Upper lobe of left lung (tissue), 4 donors: ENCODE measurements around the gene TPH2.

Experiments used
- POLR2A ChIP-seq, 4 donors: fragments of 450-650 bp; IDR thresholded peaks; one replicate each; pipeline ENCODE4 v1.5.1; 2016 to 2017; ENCODE audit warnings: antibody characterized with exemption in 4 of 4, mild to moderate bottlenecking in 2 of 4
- POLR2AphosphoS5 ChIP-seq, 2 donors: sonication (generic); formaldehyde crosslinking; IDR thresholded peaks; one replicate each; pipeline ENCODE4 v1.5.1; 2017; ENCODE audit warnings: antibody characterized with exemption in 2 of 2

DNA sequence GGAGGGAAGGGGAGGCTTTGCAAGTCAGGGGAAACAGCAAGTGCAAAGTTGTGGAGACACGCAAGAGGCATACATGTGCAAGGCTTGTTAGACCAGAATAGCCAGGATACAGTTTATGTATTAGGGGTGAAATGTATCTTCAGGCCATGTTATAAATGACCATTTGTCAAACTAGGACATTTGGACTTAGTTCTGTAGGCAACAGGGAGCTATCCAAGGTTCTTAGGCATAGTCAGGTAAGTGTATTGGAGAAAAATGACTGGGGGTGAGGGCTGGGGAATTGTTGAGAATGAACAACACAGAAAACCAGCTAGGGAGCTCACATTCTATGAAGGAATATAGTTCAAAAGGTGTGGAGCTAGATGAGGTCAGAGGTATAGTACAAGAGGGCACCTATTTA, 42.5 kb downstream of the TPH2 start:
- TF ChIP-seq POLR2A (IDR thresholded peaks at IDR 0.05) (no peak), POLR2AphosphoS5 (IDR thresholded peaks at IDR 0.05) (no peak)
